ENCODE data around the gene SMG9.

DNA sequence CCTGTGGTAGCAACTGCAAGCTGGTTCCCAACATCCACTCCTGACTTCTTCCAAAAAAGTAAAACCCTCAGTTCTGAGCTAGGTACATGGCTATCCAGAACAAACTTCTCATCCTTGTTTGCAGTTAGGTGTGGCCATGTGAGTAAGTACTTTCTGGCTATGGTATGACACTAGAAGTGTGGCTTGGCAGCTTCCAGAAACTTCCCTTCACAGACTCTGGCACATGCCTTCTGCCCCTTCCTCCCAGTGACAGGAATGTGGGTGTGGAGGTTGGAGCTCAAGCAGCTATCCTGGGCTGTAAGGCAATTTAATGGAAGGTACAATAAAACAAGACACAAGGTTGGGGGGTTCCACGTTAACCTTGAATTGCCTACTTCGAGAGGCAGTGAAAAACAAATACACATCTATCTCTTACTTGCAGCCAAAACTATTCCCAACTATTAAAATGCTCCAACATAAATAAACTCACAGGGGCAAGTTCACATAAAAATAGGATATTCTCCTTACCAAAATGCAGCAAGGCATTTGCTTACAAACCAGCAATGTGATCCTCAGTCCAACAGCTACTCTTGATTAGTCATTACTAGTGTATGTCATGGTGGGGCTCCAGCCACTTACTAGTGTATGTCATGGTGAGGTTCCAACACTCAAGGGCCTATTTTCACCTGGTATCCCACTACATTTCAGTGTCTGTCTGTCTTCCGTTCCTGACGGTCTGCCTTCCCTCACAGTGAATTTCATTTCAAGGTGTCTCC, 3.1 kb downstream of the SMG9 start:
- TF ChIP-seq EP300 (IDR thresholded peaks at IDR 0.05) (no peak), POLR2A (IDR thresholded peaks at IDR 0.05) (no peak), POLR2AphosphoS5 (IDR thresholded peaks at IDR 0.05) (no peak)
- TF ChIP-seq, protein P1, sequence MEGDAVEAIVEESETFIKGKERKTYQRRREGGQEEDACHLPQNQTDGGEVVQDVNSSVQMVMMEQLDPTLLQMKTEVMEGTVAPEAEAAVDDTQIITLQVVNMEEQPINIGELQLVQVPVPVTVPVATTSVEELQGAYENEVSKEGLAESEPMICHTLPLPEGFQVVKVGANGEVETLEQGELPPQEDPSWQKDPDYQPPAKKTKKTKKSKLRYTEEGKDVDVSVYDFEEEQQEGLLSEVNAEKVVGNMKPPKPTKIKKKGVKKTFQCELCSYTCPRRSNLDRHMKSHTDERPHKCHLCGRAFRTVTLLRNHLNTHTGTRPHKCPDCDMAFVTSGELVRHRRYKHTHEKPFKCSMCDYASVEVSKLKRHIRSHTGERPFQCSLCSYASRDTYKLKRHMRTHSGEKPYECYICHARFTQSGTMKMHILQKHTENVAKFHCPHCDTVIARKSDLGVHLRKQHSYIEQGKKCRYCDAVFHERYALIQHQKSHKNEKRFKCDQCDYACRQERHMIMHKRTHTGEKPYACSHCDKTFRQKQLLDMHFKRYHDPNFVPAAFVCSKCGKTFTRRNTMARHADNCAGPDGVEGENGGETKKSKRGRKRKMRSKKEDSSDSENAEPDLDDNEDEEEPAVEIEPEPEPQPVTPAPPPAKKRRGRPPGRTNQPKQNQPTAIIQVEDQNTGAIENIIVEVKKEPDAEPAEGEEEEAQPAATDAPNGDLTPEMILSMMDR (IDR thresholded peaks at IDR 0.05): no peak
